Activated CD4-positive, CD25-positive, alpha-beta regulatory T cell (primary cell): ENCODE measurements around the gene LSAMP.

Source experiments
- DNase-seq, 4 experiments: peaks; one replicate each; lab custom pipeline; 2025; lab: John Stamatoyannopoulos, UW

LSAMP gene

GRCh38 chr3:116429479-116430269, 15.6 kb downstream of the LSAMP start:
- no peak for DNase-seq

GRCh38 chr3:116426036-116426435, 19.3 kb downstream of the LSAMP start:
- DNase-seq, result no peak

- no peak for DNase-seq
Observed at GRCh38 chr3:116425126-116425525, 20.2 kb downstream of the LSAMP start.

- no peak for DNase-seq
Observed at GRCh38 chr3:116423945-116424344, 21.3 kb downstream of the LSAMP start.

- DNase-seq, result no peak
Observed at GRCh38 chr3:116423374-116423773, 21.9 kb downstream of the LSAMP start.

DNA sequence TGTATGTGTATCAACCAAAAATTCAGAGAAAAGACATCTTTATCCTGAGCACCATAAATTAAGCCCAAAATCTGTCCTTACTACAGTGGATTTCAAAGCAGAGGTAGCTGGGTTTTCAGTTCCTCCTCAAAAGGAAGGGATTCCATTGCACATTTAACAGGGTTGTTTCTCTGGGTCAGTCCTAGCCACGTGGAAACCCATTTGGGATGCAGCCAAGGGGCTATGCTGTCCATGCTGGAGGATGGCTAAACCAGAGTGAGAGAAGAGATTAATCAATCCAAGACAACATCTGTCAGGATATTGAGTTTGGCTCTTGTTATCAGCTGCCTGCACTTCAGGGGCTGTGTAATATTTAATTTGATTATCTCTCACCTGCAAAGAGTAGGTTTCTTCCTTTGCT, 28.1 kb downstream of the LSAMP start:
- DNase-seq, result no peak

DNA sequence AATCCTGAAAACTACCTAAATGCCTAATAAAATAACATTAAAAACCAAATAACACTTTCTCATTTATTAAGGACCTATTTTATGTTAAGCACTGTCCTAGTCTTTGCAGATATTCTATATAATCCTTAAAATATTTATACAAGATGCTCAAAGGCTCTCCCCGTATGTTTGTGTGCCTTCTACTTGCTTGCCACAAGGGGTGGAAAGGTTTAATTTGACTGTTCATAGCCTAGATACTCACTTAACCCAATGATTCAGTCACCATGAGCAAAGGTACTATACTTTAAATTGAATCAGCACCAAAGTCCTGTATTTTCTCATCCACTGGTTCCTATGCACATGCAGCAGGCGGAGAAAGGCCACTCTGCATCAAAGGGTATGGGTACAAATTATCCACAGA, 32.0 kb downstream of the LSAMP start:
- DNase-seq, result no peak

- DNase-seq, result no peak
Observed at GRCh38 chr3:116408473-116408872, 36.8 kb downstream of the LSAMP start.

- DNase-seq, result no peak
Observed at GRCh38 chr3:116405231-116405630, 40.1 kb downstream of the LSAMP start.

DNA sequence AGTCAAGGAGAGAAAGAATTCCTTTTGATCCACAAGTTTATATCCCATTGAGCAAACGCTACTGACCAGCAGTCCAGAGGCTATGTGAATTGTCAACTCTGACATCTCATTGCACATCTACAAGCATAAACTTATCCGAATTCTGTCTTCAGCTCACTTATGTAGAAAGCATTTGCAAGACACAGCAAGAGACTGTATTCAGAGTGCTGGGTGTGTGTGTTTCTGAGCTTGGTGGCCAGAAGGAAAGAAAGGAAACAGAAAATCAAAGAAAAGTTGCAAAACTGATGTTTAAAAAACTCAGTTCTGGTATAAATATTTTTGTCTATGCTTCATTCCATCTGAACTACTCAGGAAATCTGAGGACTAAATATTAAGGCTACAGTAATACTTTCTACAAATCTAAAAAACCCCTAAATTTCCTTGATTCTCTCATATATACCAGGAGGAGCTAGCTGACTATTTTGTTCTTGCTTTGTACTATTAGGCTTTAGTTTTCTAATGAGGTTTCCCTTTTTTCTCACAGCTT, 45.5 kb downstream of the LSAMP start:
- no peak for DNase-seq

GRCh38 chr3:116394365-116394764, 50.9 kb downstream of the LSAMP start:
- no peak for DNase-seq

- no peak for DNase-seq
Observed at GRCh38 chr3:116393199-116393598, 52.1 kb downstream of the LSAMP start.

DNA sequence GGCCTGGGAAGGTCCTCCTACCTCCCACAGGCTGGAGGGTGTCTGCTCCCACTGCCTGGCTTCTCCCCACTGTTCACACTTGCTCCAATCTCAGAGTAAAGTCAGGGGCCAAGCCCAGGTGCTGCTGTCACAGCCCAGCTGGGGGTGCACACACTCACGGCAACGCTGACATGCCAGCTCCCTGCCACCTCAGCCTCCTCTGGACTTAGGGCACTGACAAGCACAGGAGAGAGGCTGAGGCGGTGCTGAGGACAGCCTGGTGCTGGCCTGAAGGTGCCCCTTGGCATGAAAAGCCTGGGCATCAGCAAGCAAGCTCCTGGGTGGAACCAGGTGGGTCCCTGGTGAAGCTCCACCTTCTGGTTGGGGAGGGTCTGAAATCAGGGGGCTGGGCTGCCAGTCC, 53.0 kb downstream of the LSAMP start:
- DNase-seq, result no peak

- DNase-seq, result no peak
Observed at GRCh38 chr3:116391296-116392201, 53.7 kb downstream of the LSAMP start.

DNA sequence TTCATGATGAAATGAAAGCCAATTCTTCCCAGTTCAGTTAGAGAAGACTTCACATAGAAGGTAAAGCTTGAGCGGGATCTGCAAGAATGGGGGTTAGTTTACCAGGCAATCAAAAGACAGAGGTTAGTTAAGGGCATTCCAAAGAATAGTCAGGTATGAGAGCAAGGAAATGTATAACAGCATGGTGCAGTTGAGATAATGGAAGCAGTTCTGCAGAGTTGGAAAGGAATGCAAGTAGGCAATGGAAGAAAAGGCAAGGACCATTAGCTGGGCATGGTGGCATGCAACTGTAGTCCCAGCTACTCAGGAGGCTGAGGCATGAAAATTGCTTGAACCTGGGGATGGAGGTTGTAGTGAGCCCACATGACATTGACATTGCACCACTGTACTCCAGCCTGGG, 55.0 kb downstream of the LSAMP start:
- no peak for DNase-seq

GRCh38 chr3:116388867-116389385, 56.4 kb downstream of the LSAMP start:
- no peak for DNase-seq

DNA sequence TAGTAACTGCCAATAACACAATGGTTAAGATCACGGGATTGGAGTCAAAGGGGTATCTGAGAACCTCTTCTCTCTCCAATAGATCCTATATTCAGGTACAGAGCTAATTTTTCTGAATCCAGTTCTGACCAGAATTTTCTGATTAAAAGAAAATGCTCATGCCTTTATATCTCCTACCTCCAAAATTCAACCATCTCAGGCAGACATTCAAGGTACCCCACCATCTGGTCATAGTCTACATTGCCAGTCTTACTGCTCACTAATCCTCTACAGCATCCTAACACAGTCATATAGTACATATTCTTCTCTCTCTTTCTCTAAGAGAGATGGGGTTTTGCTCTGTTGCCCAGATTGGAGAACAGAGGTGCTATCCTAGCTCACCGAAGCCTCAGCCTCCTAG, 59.1 kb downstream of the LSAMP start:
- no peak for DNase-seq

DNA sequence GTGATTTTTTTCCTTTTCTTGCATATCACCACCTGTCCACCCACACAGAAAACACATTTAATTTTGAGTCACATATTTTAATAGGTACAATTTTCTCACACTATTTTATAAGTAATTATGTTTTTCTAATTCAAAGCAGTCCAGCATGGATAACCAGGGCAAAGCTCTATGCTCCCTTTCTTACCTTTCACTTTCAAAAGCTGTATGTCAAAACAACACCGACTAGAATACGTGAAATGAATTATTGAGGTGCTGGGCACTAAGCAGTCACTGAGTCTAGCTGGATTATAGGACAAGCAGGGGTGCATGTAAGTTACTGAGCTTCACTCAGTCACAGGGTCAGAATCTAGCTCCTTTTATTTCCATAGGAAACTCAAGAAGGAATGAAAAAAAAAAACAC, 60.6 kb downstream of the LSAMP start:
- no peak for DNase-seq

GRCh38 chr3:116378077-116378476, 67.2 kb downstream of the LSAMP start:
- DNase-seq, result no peak

GRCh38 chr3:116374901-116375300, 70.4 kb downstream of the LSAMP start:
- no peak for DNase-seq

GRCh38 chr3:116367761-116368395, 77.4 kb downstream of the LSAMP start:
- DNase-seq, result no peak

GRCh38 chr3:116356056-116356455, 89.2 kb downstream of the LSAMP start:
- DNase-seq, result no peak
